Loucy (cell line): Measurements from ENCODE around the gene PITPNB.

Source experiments
- H2AFZ ChIP-seq: fragments of 200-600 bp; sonication (generic); 2 replicates; pipeline ENCODE4 v1.6.0; 2016; ENCODE audit warnings: antibody characterized with exemption, mild to moderate bottlenecking, low read length, moderate library complexity
- H3F3A ChIP-seq: fragments of 200-600 bp; 2 replicates; pipeline ENCODE4 v1.6.0; 2016; ENCODE audit warnings: antibody characterized with exemption, low read depth, mild to moderate bottlenecking
- H3K27me3 ChIP-seq: fragments of 200-600 bp; sonication (generic); 2 replicates; pipeline ENCODE4 v1.6.1; 2014; ENCODE audit warnings: low read length, mild to moderate bottlenecking; ENCODE audit not compliant: insufficient read depth, poor library complexity, severe bottlenecking
- H3K36me3 ChIP-seq: fragments of 200-600 bp; sonication (generic); 2 replicates; pipeline ENCODE4 v1.6.1; 2016; ENCODE audit warnings: low read length; ENCODE audit not compliant: insufficient read depth
- H3K4me1 ChIP-seq: fragments of 200-600 bp; sonication (generic); 2 replicates; pipeline ENCODE4 v1.5.1; 2014; ENCODE audit warnings: low read length, mild to moderate bottlenecking; ENCODE audit not compliant: insufficient read depth, poor library complexity, severe bottlenecking
- H3K4me2 ChIP-seq: fragments of 200-600 bp; sonication (generic); 2 replicates; pipeline ENCODE4 v1.6.0; 2014; ENCODE audit warnings: antibody characterized with exemption, low read length, low read depth, mild to moderate bottlenecking; ENCODE audit not compliant: poor library complexity, severe bottlenecking
- H3K4me3 ChIP-seq: fragments of 200-600 bp; sonication (generic); 2 replicates; pipeline ENCODE4 v1.5.1; 2014; ENCODE audit warnings: low read length, mild to moderate bottlenecking, mixed read lengths; ENCODE audit not compliant: poor library complexity, severe bottlenecking
- H3K79me2 ChIP-seq: fragments of 200-600 bp; sonication (generic); 2 replicates; pipeline ENCODE4 v1.6.1; 2014; ENCODE audit warnings: low read length; ENCODE audit not compliant: insufficient read depth
- H3K9ac ChIP-seq: fragments of 200-600 bp; sonication (generic); 2 replicates; pipeline ENCODE4 v1.6.0; 2014; ENCODE audit warnings: mild to moderate bottlenecking, low read depth, low read length, moderate library complexity; ENCODE audit not compliant: poor library complexity, severe bottlenecking
- H3K9me2 ChIP-seq: fragments of 200-600 bp; sonication (generic); replicated peaks from 2 replicates; pipeline ENCODE4 v1.6.1; 2016; ENCODE audit warnings: low read depth, low read length, mixed read lengths
- H3K9me3 ChIP-seq: fragments of 200-600 bp; sonication (generic); 2 replicates; pipeline ENCODE4 v1.6.1; 2014; ENCODE audit warnings: mild to moderate bottlenecking, antibody characterized with exemption, low read length, low read depth; ENCODE audit not compliant: insufficient read depth
- H4K20me1 ChIP-seq: fragments of 200-600 bp; sonication (generic); 2 replicates; pipeline ENCODE4 v1.6.0; 2014; ENCODE audit warnings: antibody characterized with exemption, low read length, mild to moderate bottlenecking; ENCODE audit not compliant: insufficient read depth, poor library complexity, severe bottlenecking
- CTCF ChIP-seq: fragments of 200-600 bp; sonication (generic); conservative IDR thresholded peaks from 2 replicates; pipeline ENCODE4 v1.5.1; 2014; ENCODE audit warnings: mild to moderate bottlenecking, antibody characterized with exemption, low read length
- EZH2phosphoT487 ChIP-seq: fragments of 200-600 bp; IDR thresholded peaks from 2 replicates; pipeline ENCODE4 v1.6.1; 2018; ENCODE audit warnings: antibody characterized with exemption, mild to moderate bottlenecking, moderate library complexity, borderline replicate concordance

PITPNB gene

GRCh38 chr22:27892811-27893210, 26.2 kb downstream of the PITPNB start:
- TF ChIP-seq EZH2phosphoT487, result no peak
- TF ChIP-seq CTCF, result no peak
- Histone ChIP-seq H3K4me1 (no peaks in the 10 kb centered on the region), H3K4me2 (no peak overlapping the region), H3K9ac (no peak overlapping the region), H3K4me3 (no peak overlapping the region), H2AFZ (no peak overlapping the region), H3F3A (no peaks in the 10 kb centered on the region), H3K79me2 (no peaks in the 10 kb centered on the region; the same call in 1 of the 2 replicates), H3K36me3 (peaks cover 94% of the 10 kb centered on the region), H4K20me1 (peaks cover 3% of the 10 kb centered on the region), H3K9me2 (no peaks in the 10 kb centered on the region), H3K9me3 (no peaks in the 10 kb centered on the region), H3K27me3 (no peaks in the 10 kb centered on the region)

GRCh38 chr22:27892064-27892463, 27.0 kb downstream of the PITPNB start:
- TF ChIP-seq CTCF (no peak), EZH2phosphoT487 (no peak)
- Histone ChIP-seq H3K4me1 (no peaks in the 10 kb centered on the region), H3K27me3 (no peaks in the 10 kb centered on the region), H3K4me2 (no peak overlapping the region), H3K9ac (no peak overlapping the region), H3K9me2 (no peaks in the 10 kb centered on the region), H3K79me2 (no peaks in the 10 kb centered on the region; the same call in 1 of the 2 replicates), H3F3A (no peaks in the 10 kb centered on the region), H3K36me3 (peaks cover 95% of the 10 kb centered on the region), H4K20me1 (no peaks in the 10 kb centered on the region), H3K9me3 (no peaks in the 10 kb centered on the region), H3K4me3 (no peak overlapping the region), H2AFZ (no peak overlapping the region)

GRCh38 chr22:27888310-27888709, 30.7 kb downstream of the PITPNB start:
- Histone ChIP-seq H3K4me3 (no peak overlapping the region), H3K36me3 (peaks cover 82% of the 10 kb centered on the region), H3K79me2 (peaks cover 3% of the 10 kb centered on the region; the same call in 1 of the 2 replicates), H3F3A (no peaks in the 10 kb centered on the region), H2AFZ (no peak overlapping the region), H3K27me3 (no peaks in the 10 kb centered on the region), H4K20me1 (peaks cover 6% of the 10 kb centered on the region), H3K4me2 (no peak overlapping the region), H3K9me3 (no peaks in the 10 kb centered on the region), H3K9me2 (no peaks in the 10 kb centered on the region), H3K9ac (no peak overlapping the region), H3K4me1 (no peaks in the 10 kb centered on the region)
- TF ChIP-seq EZH2phosphoT487, result no peak
- no peak for TF ChIP-seq CTCF
